Prostate gland (tissue), 2 donors: ENCODE results near the gene NFIC. TPM values are rescaled to one million over a fixed set of nuclear protein-coding genes. Genes with fewer than 3 reads are reported as not detected.
"Not testable (repeated sequence)": the region's sequence is repeated elsewhere in the genome, so short reads cannot be mapped to it uniquely, and the experiment has no call there.

Source experiments
- DNase-seq: peaks from one replicate; pipeline ENCODE4 v3.0.0-alpha.2; 2019; ENCODE audit warnings: low spot score
- H3K27ac ChIP-seq, 2 donors: fragments of 200-600 bp; sonication (generic); 2 replicates each; pipeline ENCODE4 v1.5.1; 2017 to 2019
- H3K27me3 ChIP-seq: fragments of 200-600 bp; sonication (generic); replicated peaks from 2 replicates; pipeline ENCODE4 v1.5.1; 2019; ENCODE audit not compliant: insufficient read depth
- H3K36me3 ChIP-seq, 2 donors: fragments of 200-600 bp; sonication (generic); 1 replicate in 1 of 2; 2 replicates in 1 of 2; pipeline versions ENCODE4 v1.5.1 to v1.8.1; 2017 to 2019
- H3K4me1 ChIP-seq: fragments of 200-600 bp; sonication (generic); replicated peaks from 2 replicates; pipeline ENCODE4 v1.5.1; 2019
- H3K4me3 ChIP-seq, 2 donors: fragments of 200-600 bp; sonication (generic); 2 replicates each; pipeline ENCODE4 v1.5.1; 2017 to 2019
- H3K9me3 ChIP-seq: fragments of 200-600 bp; sonication (generic); 2 replicates; pipeline ENCODE4 v1.5.1; 2017
- POLR2A ChIP-seq: fragments of 450-650 bp; IDR thresholded peaks from one replicate; pipeline ENCODE4 v1.6.1; 2016; ENCODE audit warnings: antibody characterized with exemption, mild to moderate bottlenecking
- POLR2AphosphoS5 ChIP-seq: sonication (generic); formaldehyde crosslinking; IDR thresholded peaks from one replicate; pipeline ENCODE4 v1.6.1; 2017; ENCODE audit warnings: antibody characterized with exemption
- WGBS: methylation state at CpG from one replicate; pipeline ENCODE4 v1.1.5; 2018; 5-methylcytosine and 5-hydroxymethylcytosine counted together
- intact Hi-C: fragments of 100-400 bp; cut with DNase I; formaldehyde crosslinking; loops from one replicate; pipeline ENCODE4 v1.14.2; 2022
- total RNA-seq, 2 donors: library from RNA; depleted of rRNA; stranded (reverse); fragments of >200 nt; gene quantifications; one replicate each; pipeline ENCODE4 v1.1.0, GENCODE V29; 2016
- TF ChIP-seq, protein P1 (sequence below), 4 experiments: fragments of 200-600 bp in 2 of 4; fragments of 450-650 bp in 2 of 4; sonication (generic) in 2 of 4; IDR thresholded peaks; 1 replicate in 3 of 4; 2 replicates in 1 of 4; pipeline ENCODE4 v1.5.1; 2016 to 2019; ENCODE audit warnings: antibody characterized with exemption in 4 of 4, mild to moderate bottlenecking in 2 of 4, moderate library complexity in 2 of 4

NFIC gene
- total RNA-seq, 2 donors from 2014 or later, result 160 to 168 TPM

DNA sequence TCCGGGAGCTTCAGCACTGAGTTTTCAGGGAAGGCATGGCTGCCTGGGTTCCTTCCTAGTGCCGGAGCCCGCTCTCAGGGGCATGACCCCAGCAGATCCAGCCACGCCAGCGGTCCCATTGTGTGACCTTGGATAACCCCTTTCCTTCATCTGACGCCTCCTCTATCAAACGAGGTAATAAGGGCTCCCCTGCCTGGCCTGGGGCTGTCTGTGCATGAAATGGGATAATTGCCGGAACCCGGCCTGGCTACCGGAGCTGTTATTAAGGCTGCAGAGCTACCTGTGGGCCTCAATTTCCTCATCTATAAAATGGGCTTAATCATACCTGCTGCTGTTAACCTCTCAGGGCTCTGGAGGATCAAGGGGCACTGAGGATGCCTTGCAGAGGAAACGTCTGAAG lies 18.3 kb upstream of the NFIC start:
- Histone ChIP-seq H3K27ac (no peak overlapping the region), H3K4me1 (peaks cover 9% of the 10 kb centered on the region)

DNA sequence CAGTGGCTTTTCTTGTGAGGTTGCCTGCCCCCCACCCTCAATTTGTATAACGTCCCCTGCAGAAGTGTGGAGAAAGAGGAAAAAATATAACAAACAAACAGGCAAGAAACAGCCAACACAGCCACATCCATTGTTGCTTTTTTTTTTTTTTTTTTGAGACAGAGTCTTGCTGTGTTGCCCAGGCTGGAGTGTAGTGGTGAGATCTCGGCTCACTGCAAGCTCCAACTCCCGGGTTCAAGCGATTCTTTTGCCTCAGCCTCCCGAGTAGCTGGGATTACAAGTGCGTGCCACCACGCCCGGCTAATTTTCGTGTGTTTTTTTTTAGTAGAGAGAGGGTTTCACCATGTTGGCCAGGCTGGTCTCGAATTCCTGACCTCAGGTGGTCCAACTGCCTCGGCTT lies 17.9 kb upstream of the NFIC start:
- H3K9me3 ChIP-seq, intact Hi-C loops, H3K4me1 ChIP-seq, H3K36me3 ChIP-seq, DNase-seq, H3K4me3 ChIP-seq, H3K27ac ChIP-seq, H3K27me3 ChIP-seq: not testable (repeated sequence)
- WGBS, result 92% methylated on average over 11 of the region's 11 CpGs

More for the DNA sequence above, 18.3 kb upstream of the NFIC start:
- TF ChIP-seq POLR2A, result no peak
- no peak for TF ChIP-seq POLR2AphosphoS5
- TF ChIP-seq, protein P1, sequence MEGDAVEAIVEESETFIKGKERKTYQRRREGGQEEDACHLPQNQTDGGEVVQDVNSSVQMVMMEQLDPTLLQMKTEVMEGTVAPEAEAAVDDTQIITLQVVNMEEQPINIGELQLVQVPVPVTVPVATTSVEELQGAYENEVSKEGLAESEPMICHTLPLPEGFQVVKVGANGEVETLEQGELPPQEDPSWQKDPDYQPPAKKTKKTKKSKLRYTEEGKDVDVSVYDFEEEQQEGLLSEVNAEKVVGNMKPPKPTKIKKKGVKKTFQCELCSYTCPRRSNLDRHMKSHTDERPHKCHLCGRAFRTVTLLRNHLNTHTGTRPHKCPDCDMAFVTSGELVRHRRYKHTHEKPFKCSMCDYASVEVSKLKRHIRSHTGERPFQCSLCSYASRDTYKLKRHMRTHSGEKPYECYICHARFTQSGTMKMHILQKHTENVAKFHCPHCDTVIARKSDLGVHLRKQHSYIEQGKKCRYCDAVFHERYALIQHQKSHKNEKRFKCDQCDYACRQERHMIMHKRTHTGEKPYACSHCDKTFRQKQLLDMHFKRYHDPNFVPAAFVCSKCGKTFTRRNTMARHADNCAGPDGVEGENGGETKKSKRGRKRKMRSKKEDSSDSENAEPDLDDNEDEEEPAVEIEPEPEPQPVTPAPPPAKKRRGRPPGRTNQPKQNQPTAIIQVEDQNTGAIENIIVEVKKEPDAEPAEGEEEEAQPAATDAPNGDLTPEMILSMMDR (IDR thresholded peaks at IDR 0.05), result no peak
- Histone ChIP-seq H3K27me3 (no peaks in the 10 kb centered on the region), H3K4me3 (no peak overlapping the region), H3K36me3 (no peaks in the 10 kb centered on the region), H3K9me3 (no peaks in the 10 kb centered on the region)
- WGBS, result 88% methylated on average over 11 of the region's 11 CpGs
- intact Hi-C loops, result no loop called here
- DNase-seq, result no peak

DNA sequence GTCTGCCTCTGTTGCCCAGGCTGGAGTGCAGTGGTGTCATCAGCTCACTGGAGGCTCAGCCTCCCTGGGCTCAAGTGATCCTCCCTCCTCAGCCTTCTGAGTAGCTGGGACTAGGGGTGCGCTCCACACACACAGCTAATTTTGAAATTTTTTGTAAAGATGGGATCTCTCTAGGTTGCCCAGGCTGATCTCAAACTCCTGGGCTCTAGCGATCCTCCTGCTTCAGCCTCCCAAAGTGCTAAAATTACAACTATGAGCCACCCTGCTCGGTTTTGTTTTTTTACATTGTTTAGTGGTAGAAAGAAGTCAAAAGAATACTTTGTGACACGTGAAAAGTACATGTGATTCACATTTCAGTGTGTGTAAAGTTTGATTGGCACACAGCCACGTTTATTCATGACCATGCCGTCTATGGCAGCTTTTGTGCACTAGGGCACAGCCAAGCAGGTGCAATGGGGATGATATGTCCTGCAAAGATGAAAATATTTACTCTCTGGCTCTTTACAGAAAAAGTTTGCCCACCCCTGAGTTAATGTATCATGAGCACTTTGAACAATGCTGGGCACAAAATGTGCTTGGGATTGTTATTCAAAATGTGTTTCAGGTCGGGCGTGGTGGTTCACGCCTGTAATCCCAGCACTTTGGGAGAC lies 16.2 kb upstream of the NFIC start:
- Histone ChIP-seq H3K4me3 (no peak overlapping the region), H3K27ac (peak overlapping the region; percentile 21 to 40), H3K27me3 (no peaks in the 10 kb centered on the region), H3K36me3 (no peaks in the 10 kb centered on the region), H3K9me3 (no peaks in the 10 kb centered on the region), H3K4me1 (peaks cover 6% of the 10 kb centered on the region)
- intact Hi-C loops, result no loop called here
- DNase-seq, result peak; percentile 78
- WGBS, result 43% methylated on average over 9 of the region's 9 CpGs
- peak; percentile 82 for TF ChIP-seq POLR2AphosphoS5
- TF ChIP-seq POLR2A, result no peak
- TF ChIP-seq, protein P1 (IDR thresholded peaks at IDR 0.05), result no peak

DNA sequence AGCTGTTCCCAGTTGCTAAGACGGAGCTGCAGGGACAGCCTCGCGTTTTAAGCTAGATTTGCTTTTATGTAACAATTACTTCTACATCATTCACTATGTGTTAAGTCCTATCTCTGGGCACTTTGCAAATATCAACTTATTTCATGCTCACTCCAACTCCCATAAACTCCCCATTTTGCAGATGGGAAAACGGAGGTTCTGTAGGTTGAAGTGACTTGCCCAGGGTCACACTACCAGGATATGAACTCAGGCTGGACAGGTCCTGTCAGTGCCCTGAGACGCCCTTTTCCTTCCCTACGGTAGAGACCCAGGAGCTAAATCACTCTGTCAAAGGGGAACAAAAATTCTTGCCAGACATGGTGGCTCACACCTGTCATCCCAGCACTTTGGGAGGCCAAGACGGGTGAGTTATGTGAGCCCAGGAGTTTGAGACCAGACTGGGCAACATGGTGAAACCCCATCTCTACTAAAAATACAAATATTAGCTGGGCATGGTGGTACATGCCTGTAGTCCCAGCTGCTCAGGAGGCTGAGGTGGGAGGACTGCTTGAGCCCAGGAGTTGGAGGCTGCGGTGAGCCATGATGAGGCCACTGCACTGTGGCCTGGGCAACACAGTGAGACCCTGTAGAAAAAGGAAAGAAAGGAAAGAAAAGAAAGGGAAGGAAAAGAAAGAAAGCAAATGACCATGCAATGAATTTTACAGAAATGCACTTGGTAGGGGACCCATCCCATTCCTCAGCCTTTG lies 14.5 kb upstream of the NFIC start:
- no peak overlapping the region for H3K27ac ChIP-seq
- WGBS, result 74% methylated on average over 8 of the region's 8 CpGs

DNA sequence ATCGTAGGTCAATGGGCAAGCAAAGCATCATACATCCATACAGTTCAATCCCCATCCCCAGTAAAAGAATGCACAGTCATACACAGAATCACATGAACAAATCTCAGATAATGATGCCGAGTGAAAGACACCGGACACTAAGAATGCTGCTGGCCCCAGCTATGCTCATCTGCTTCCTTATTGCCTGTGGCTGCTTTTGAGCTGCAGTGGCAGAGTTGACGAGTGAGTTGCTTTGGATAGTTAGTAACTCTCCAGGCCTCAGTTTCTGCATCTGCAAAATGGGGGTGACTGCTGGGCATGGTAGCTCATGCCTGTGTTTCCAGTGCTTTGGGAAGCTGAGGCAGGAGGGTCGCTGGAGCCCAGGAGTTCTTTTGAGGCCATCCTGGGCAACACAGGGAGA lies 12.9 kb upstream of the NFIC start:
- TF ChIP-seq POLR2AphosphoS5, result no peak
- TF ChIP-seq POLR2A, result no peak
- TF ChIP-seq, protein P1 (IDR thresholded peaks at IDR 0.05), result no peak
- no peak overlapping the region for H3K27ac ChIP-seq
- peaks cover 6% of the 10 kb centered on the region for H3K4me1 ChIP-seq
- DNase-seq, result no peak
- H3K9me3 ChIP-seq, result no peaks in the 10 kb centered on the region
- no peaks in the 10 kb centered on the region for H3K27me3 ChIP-seq
- no peaks in the 10 kb centered on the region for H3K36me3 ChIP-seq
- no peak overlapping the region for H3K4me3 ChIP-seq
- 46% methylated on average over 5 of the region's 5 CpGs for WGBS
- intact Hi-C loops, result no loop called here

More for the DNA sequence above, 14.5 kb upstream of the NFIC start:
- intact Hi-C loops, result no loop called here
- Histone ChIP-seq H3K4me3 (no peak overlapping the region), H3K27me3 (no peaks in the 10 kb centered on the region), H3K36me3 (no peaks in the 10 kb centered on the region), H3K9me3 (no peaks in the 10 kb centered on the region), H3K4me1 (peaks cover 4% of the 10 kb centered on the region)
- TF ChIP-seq POLR2A (no peak), POLR2AphosphoS5 (no peak)
- TF ChIP-seq, protein P1 (IDR thresholded peaks at IDR 0.05), result no peak
- DNase-seq, result no peak
